Upper lobe of left lung (tissue), 6 donors: ENCODE results near the gene KCNMB4. TPM values are rescaled to one million over a fixed set of nuclear protein-coding genes. Genes with fewer than 3 reads are reported as not detected.

Source experiments
- ATAC-seq, 2 donors: fragments of 200-7000 bp; cut with Tn5 transposase; one replicate each; pipeline ENCODE4 v1.9.1; 2022; ENCODE audit warnings: mild to moderate bottlenecking in 2 of 2, moderate library complexity in 2 of 2; ENCODE audit not compliant: low FRiP score in 2 of 2
- DNase-seq, 2 donors: peaks; one replicate each; pipeline ENCODE4 v3.0.0-alpha.2; 2019 to 2020
- H3K27ac ChIP-seq, 4 donors: fragments of 200-600 bp; sonication (generic); one replicate each; pipeline ENCODE4 v1.5.1; 2016 to 2019
- H3K27me3 ChIP-seq, 4 donors: fragments of 200-600 bp; sonication (generic); one replicate each; pipeline ENCODE4 v1.5.1; 2017 to 2019
- H3K36me3 ChIP-seq, 4 donors: fragments of 200-600 bp; sonication (generic); one replicate each; pipeline ENCODE4 v1.5.1; 2016 to 2019
- H3K4me1 ChIP-seq, 4 donors: fragments of 200-600 bp; sonication (generic); one replicate each; pipeline ENCODE4 v1.5.1; 2018 to 2019
- H3K4me3 ChIP-seq, 4 donors: fragments of 200-600 bp; sonication (generic); one replicate each; pipeline ENCODE4 v1.5.1; 2017 to 2019; ENCODE audit warnings: mild to moderate bottlenecking in 2 of 4, moderate library complexity in 1 of 4
- H3K9me3 ChIP-seq, 4 donors: fragments of 200-600 bp; sonication (generic); one replicate each; pipeline ENCODE4 v1.5.1; 2018 to 2019
- CTCF ChIP-seq, 6 experiments: fragments of 450-650 bp in 4 of 6; fragments of 200-600 bp in 2 of 6; sonication (generic) in 2 of 6; IDR thresholded peaks; one replicate each; pipeline ENCODE4 v1.5.1; 2016 to 2019; ENCODE audit warnings: antibody characterized with exemption in 6 of 6
- EP300 ChIP-seq, 4 donors: sonication (generic); formaldehyde crosslinking; IDR thresholded peaks; one replicate each; pipeline ENCODE4 v1.5.1; 2017; ENCODE audit warnings: antibody characterized with exemption in 4 of 4, control low read depth in 2 of 4
- POLR2A ChIP-seq, 4 donors: fragments of 450-650 bp; IDR thresholded peaks; one replicate each; pipeline ENCODE4 v1.5.1; 2016 to 2017; ENCODE audit warnings: antibody characterized with exemption in 4 of 4, mild to moderate bottlenecking in 2 of 4
- POLR2AphosphoS5 ChIP-seq, 2 donors: sonication (generic); formaldehyde crosslinking; IDR thresholded peaks; one replicate each; pipeline ENCODE4 v1.5.1; 2017; ENCODE audit warnings: antibody characterized with exemption in 2 of 2
- WGBS, 2 donors: methylation state at CpG; one replicate each; pipeline ENCODE4 v1.1.5; 2017 to 2018; 5-methylcytosine and 5-hydroxymethylcytosine counted together
- total RNA-seq, 6 donors: library from RNA; depleted of rRNA in 4 of 6; stranded (reverse); fragments of >200 nt in 4 of 6; gene quantifications; one replicate each; pipeline versions ENCODE4 v1.1.0 to v1.2.1, GENCODE V29; 2016 to 2021
- donor health status: DM: no; HTN: no; CAD: no; lungs with moderate emphysema.
- donor health status: DM: no; HTN: yes; CAD: no; lungs with severe emphysema.

Gene KCNMB4
- total RNA-seq, 6 donors from 2014 or later, result 3.1 to 7.8 (median 5.0) TPM

GRCh38 chr12:70338531-70338930 is 27.6 kb upstream of the KCNMB4 start:
- H3K9me3 ChIP-seq, result no peaks in the 10 kb centered on the region
- H3K4me1 ChIP-seq, result no peaks in the 10 kb centered on the region
- peaks cover 15 to 86% (median 33%) of the 10 kb centered on the region in 4 donors for H3K36me3 ChIP-seq
- ATAC-seq (no peak), DNase-seq (no peak)
- no peak overlapping the region for H3K27ac ChIP-seq
- no peaks in the 10 kb centered on the region for H3K27me3 ChIP-seq
- TF ChIP-seq CTCF (IDR thresholded peaks at IDR 0.05), result no peak
- no peak for TF ChIP-seq POLR2AphosphoS5 (IDR thresholded peaks at IDR 0.05)
- TF ChIP-seq POLR2A (IDR thresholded peaks at IDR 0.05), result no peak
- no peak for TF ChIP-seq EP300 (IDR thresholded peaks at IDR 0.05)
- WGBS, 2 donors, result 98 to 99% methylated on average over 2 of the region's 2 CpGs
- no peak overlapping the region for H3K4me3 ChIP-seq

GRCh38 chr12:70351076-70351475 is 15.0 kb upstream of the KCNMB4 start:
- DNase-seq (no peak), ATAC-seq (no peak)
- Histone ChIP-seq H3K27me3 (no peaks in the 10 kb centered on the region), H3K4me1 (no peaks in the 10 kb centered on the region), H3K4me3 (no peak overlapping the region), H3K27ac (no peak overlapping the region), H3K9me3 (no peaks in the 10 kb centered on the region), H3K36me3 (peaks cover 0 to 31% (median 4%) of the 10 kb centered on the region in 4 donors)
- TF ChIP-seq POLR2AphosphoS5 (IDR thresholded peaks at IDR 0.05) (no peak), EP300 (IDR thresholded peaks at IDR 0.05) (no peak), POLR2A (IDR thresholded peaks at IDR 0.05) (no peak), CTCF (IDR thresholded peaks at IDR 0.05) (no peak)
- WGBS, 2 donors, result 94 to 100% methylated on average over 2 of the region's 2 CpGs

- peaks cover 0 to 20% (median 0%) of the 10 kb centered on the region in 4 donors for H3K36me3 ChIP-seq
- ATAC-seq (peak in 1 of 2 donors; percentile 63), DNase-seq (no peak)
Observed at GRCh38 chr12:70353780-70354660, 12.1 kb upstream of the KCNMB4 start.

GRCh38 chr12:70354787-70355186 is 11.3 kb upstream of the KCNMB4 start:
- WGBS, 2 donors, result 63 to 65% methylated on average over 3 of the region's 3 CpGs
- Histone ChIP-seq H3K4me3 (no peak overlapping the region), H3K27me3 (no peaks in the 10 kb centered on the region), H3K36me3 (peaks cover 0 to 20% (median 0%) of the 10 kb centered on the region in 4 donors), H3K9me3 (no peaks in the 10 kb centered on the region), H3K27ac (peak overlapping the region in 1 of 4 donors; percentile 50), H3K4me1 (no peaks in the 10 kb centered on the region)
- ATAC-seq, result no peak
- DNase-seq, result no peak
- no peak for TF ChIP-seq CTCF (IDR thresholded peaks at IDR 0.05)
- TF ChIP-seq EP300 (IDR thresholded peaks at IDR 0.05), result no peak
- TF ChIP-seq POLR2AphosphoS5 (IDR thresholded peaks at IDR 0.05), result no peak
- no peak for TF ChIP-seq POLR2A (IDR thresholded peaks at IDR 0.05)

More at GRCh38 chr12:70353780-70354660, 12.1 kb upstream of the KCNMB4 start:
- H3K9me3 ChIP-seq, result no peaks in the 10 kb centered on the region
- H3K4me1 ChIP-seq, result no peaks in the 10 kb centered on the region
- H3K27ac ChIP-seq, result peak overlapping the region in 1 of 4 donors; percentile 50
- 81 to 88% methylated on average over 6 of the region's 6 CpGs for WGBS, 2 donors
- no peak for TF ChIP-seq POLR2AphosphoS5 (IDR thresholded peaks at IDR 0.05)
- no peak for TF ChIP-seq CTCF (IDR thresholded peaks at IDR 0.05)
- no peak for TF ChIP-seq EP300 (IDR thresholded peaks at IDR 0.05)
- TF ChIP-seq POLR2A (IDR thresholded peaks at IDR 0.05), result no peak
- H3K27me3 ChIP-seq, result no peaks in the 10 kb centered on the region
- H3K4me3 ChIP-seq, result no peak overlapping the region
